ENCODE data around the gene PRELID2.
"Not testable (repeated sequence)": the region's sequence is repeated elsewhere in the genome, so short reads cannot be mapped to it uniquely, and the experiment has no call there.

Gene PRELID2

DNA sequence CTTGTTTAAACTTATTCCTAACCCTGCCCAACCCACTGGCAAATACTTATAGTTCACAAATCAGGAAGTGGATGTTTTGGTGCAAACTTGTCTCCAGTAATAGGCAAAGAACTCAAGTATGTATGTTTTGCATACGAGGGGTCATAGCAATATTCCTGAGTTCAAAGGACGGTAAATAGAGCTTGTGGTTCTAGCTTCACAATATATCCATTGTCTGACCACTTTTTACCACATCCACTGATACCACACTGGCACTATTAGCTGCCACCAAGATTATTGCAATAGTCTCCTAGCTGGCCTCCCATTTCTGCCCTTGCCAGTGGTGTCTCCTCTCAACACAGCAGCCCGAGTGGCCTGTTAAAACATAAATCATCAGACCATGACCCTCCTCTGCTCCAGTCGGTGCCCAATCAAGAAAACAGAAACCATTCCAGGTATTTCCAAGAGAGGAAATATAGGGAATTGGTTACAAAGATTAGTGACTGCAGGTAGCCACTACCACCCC is 20.7 kb upstream of the PRELID2 start:
- H3K36me3 ChIP-seq (ENCODE audit: control insufficient read depth, insufficient read depth, low read length) = no peaks in the 10 kb centered on the region
- no peaks in the 10 kb centered on the region for H3K9me3 ChIP-seq (ENCODE audit: control insufficient read depth, insufficient read depth, low read length)
- H3K27me3 ChIP-seq (ENCODE audit: control insufficient read depth, insufficient read depth, low read length) = no peaks in the 10 kb centered on the region
- peak overlapping the region; percentile 71 for H3K9ac ChIP-seq (ENCODE audit: low read depth, low read length)
- H3K4me3 ChIP-seq (ENCODE audit: low read depth, low read length) = peak overlapping the region; percentile 60
- H3K4me1 ChIP-seq (ENCODE audit: control insufficient read depth, insufficient read depth, low read length) = no peaks in the 10 kb centered on the region

DNA sequence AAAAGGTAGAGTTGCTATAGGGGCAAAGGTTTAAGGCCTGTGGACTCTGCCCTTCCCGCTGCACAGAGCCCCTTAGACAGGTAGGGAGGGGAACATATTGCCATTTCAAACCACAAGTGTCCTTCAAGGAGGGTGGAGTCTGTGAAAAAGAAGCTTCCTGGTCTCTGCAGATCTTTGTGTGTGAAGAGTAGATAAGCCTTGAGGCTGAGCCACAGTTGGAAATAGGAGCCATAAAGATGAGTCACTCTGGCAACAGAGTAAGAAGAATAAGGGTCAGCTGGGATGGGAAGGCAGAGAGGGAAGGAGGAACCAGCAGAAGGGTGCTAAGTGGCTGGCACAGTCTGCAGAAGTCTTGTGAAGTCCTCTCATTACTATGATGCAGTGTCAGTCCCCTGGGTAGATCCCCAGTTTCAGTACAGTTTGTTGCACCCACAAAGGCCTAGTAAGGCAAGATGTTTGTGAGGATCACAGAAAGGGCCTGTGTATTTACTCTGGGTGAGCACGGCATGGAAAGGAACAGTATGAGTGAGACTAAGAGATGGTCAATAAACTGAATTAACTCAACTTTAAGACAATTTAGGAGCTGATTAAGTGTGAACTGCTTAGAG is 19.6 kb upstream of the PRELID2 start:
- Histone ChIP-seq H3K36me3 (ENCODE audit: control insufficient read depth, insufficient read depth, low read length) (no peaks in the 10 kb centered on the region), H3K4me3 (ENCODE audit: low read depth, low read length) (no peak overlapping the region), H3K9me3 (ENCODE audit: control insufficient read depth, insufficient read depth, low read length) (no peaks in the 10 kb centered on the region), H3K4me1 (ENCODE audit: control insufficient read depth, insufficient read depth, low read length) (no peaks in the 10 kb centered on the region), H3K9ac (ENCODE audit: low read depth, low read length) (no peak overlapping the region), H3K27me3 (ENCODE audit: control insufficient read depth, insufficient read depth, low read length) (no peaks in the 10 kb centered on the region)

GRCh38 chr5:145853781-145854376 is 18.7 kb upstream of the PRELID2 start:
- Histone ChIP-seq H3K9ac (ENCODE audit: low read depth, low read length) (no peak overlapping the region), H3K27me3 (ENCODE audit: control insufficient read depth, insufficient read depth, low read length) (no peaks in the 10 kb centered on the region), H3K4me3 (ENCODE audit: low read depth, low read length) (no peak overlapping the region), H3K4me1 (ENCODE audit: control insufficient read depth, insufficient read depth, low read length) (no peaks in the 10 kb centered on the region), H3K9me3 (ENCODE audit: control insufficient read depth, insufficient read depth, low read length) (no peaks in the 10 kb centered on the region), H3K36me3 (ENCODE audit: control insufficient read depth, insufficient read depth, low read length) (no peaks in the 10 kb centered on the region)

GRCh38 chr5:145852990-145853389 is 17.8 kb upstream of the PRELID2 start:
- Histone ChIP-seq H3K9me3 (ENCODE audit: control insufficient read depth, insufficient read depth, low read length) (no peaks in the 10 kb centered on the region), H3K36me3 (ENCODE audit: control insufficient read depth, insufficient read depth, low read length) (no peaks in the 10 kb centered on the region), H3K4me1 (ENCODE audit: control insufficient read depth, insufficient read depth, low read length) (no peaks in the 10 kb centered on the region), H3K9ac (ENCODE audit: low read depth, low read length) (no peak overlapping the region), H3K4me3 (ENCODE audit: low read depth, low read length) (no peak overlapping the region), H3K27me3 (ENCODE audit: control insufficient read depth, insufficient read depth, low read length) (no peaks in the 10 kb centered on the region)

DNA sequence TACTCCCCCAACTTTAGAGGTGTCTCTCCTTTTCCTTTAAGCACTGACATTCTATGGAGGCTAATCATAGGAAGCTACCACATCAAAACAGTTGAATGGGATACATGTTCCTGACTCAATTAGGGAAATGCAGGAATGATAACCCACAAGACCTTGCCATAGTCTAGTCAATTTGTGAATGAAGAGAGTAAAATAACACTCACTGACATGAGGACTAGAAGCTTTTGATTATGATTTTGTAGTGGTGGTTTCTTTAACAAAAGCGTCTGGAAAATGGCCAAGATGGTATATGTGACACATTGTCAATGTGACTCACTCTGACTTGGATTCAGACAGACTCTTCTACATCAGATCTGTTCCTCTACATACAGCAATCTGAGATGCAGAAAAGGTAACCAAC is 13.7 kb upstream of the PRELID2 start:
- no peaks in the 10 kb centered on the region for H3K4me1 ChIP-seq (ENCODE audit: control insufficient read depth, insufficient read depth, low read length)
- H3K9ac ChIP-seq (ENCODE audit: low read depth, low read length) = no peak overlapping the region
- H3K4me3 ChIP-seq (ENCODE audit: low read depth, low read length) = no peak overlapping the region
- no peaks in the 10 kb centered on the region for H3K9me3 ChIP-seq (ENCODE audit: control insufficient read depth, insufficient read depth, low read length)
- H3K36me3 ChIP-seq (ENCODE audit: control insufficient read depth, insufficient read depth, low read length) = no peaks in the 10 kb centered on the region
- no peaks in the 10 kb centered on the region for H3K27me3 ChIP-seq (ENCODE audit: control insufficient read depth, insufficient read depth, low read length)

- no peak overlapping the region for H3K9ac ChIP-seq (ENCODE audit: low read depth, low read length)
- H3K4me1 ChIP-seq (ENCODE audit: control insufficient read depth, insufficient read depth, low read length) = no peaks in the 10 kb centered on the region
- H3K9me3 ChIP-seq (ENCODE audit: control insufficient read depth, insufficient read depth, low read length) = no peaks in the 10 kb centered on the region
- no peak overlapping the region for H3K4me3 ChIP-seq (ENCODE audit: low read depth, low read length)
- no peaks in the 10 kb centered on the region for H3K27me3 ChIP-seq (ENCODE audit: control insufficient read depth, insufficient read depth, low read length)
- no peaks in the 10 kb centered on the region for H3K36me3 ChIP-seq (ENCODE audit: control insufficient read depth, insufficient read depth, low read length)
These were observed 12.7 kb upstream of the PRELID2 start for GRCh38 chr5:145847499-145848497.

DNA sequence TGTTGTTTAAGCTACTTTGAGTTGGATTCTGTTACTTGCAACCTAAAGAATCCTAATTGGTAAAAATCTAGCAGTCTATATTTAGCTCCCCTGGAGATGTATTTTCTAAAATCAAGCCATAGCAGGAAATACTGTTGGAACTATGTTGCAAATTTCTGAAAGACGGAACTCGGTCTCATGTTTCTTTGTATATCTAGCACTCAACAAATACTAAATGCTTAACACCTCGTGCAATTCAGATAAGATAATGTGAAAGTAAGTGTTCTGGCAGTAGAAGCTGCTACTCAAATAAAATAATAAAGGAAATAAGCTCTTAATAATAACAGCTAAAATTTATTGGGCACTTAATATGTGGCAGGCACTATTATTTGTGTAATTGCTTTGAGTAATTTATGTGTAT is 10.9 kb upstream of the PRELID2 start:
- Histone ChIP-seq H3K27me3 (ENCODE audit: control insufficient read depth, insufficient read depth, low read length) (no peaks in the 10 kb centered on the region), H3K9me3 (ENCODE audit: control insufficient read depth, insufficient read depth, low read length) (no peaks in the 10 kb centered on the region), H3K36me3 (ENCODE audit: control insufficient read depth, insufficient read depth, low read length) (no peaks in the 10 kb centered on the region), H3K4me1 (ENCODE audit: control insufficient read depth, insufficient read depth, low read length) (no peaks in the 10 kb centered on the region), H3K9ac (ENCODE audit: low read depth, low read length) (no peak overlapping the region), H3K4me3 (ENCODE audit: low read depth, low read length) (no peak overlapping the region)

DNA sequence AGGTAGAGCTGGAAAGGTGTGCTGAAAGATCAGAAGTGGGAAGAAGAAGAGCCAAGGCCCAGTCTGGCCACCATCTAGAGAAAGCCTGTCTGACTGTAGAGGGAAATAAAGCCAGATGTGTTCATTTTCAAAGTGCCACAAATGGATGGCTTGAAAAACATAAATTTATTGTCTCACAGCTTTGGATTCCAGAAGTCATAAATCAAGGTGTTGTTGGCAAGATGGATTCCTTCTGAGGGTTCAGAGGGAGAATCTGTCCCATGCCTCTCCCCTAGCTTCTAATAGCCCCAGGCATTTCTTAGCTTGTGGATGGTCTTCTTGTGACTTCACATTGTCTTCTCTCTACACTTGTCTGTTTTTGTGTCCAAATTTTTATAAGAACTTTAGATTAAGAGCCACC is 6.2 kb upstream of the PRELID2 start:
- Histone ChIP-seq H3K36me3 (ENCODE audit: control insufficient read depth, insufficient read depth, low read length) (no peaks in the 10 kb centered on the region), H3K4me3 (ENCODE audit: low read depth, low read length) (no peak overlapping the region), H3K27me3 (ENCODE audit: control insufficient read depth, insufficient read depth, low read length) (no peaks in the 10 kb centered on the region), H3K9ac (ENCODE audit: low read depth, low read length) (no peak overlapping the region), H3K9me3 (ENCODE audit: control insufficient read depth, insufficient read depth, low read length) (no peaks in the 10 kb centered on the region), H3K4me1 (ENCODE audit: control insufficient read depth, insufficient read depth, low read length) (no peaks in the 10 kb centered on the region)

- Histone ChIP-seq H3K9ac (ENCODE audit: low read depth, low read length) (no peak overlapping the region), H3K27me3 (ENCODE audit: control insufficient read depth, insufficient read depth, low read length) (peaks cover 7% of the 10 kb centered on the region), H3K4me1 (ENCODE audit: control insufficient read depth, insufficient read depth, low read length) (peaks cover 1% of the 10 kb centered on the region), H3K4me3 (ENCODE audit: low read depth, low read length) (no peak overlapping the region), H3K9me3 (ENCODE audit: control insufficient read depth, insufficient read depth, low read length) (no peaks in the 10 kb centered on the region), H3K36me3 (ENCODE audit: control insufficient read depth, insufficient read depth, low read length) (no peaks in the 10 kb centered on the region)
These were observed 5.5 kb upstream of the PRELID2 start for GRCh38 chr5:145840458-145841132.

DNA sequence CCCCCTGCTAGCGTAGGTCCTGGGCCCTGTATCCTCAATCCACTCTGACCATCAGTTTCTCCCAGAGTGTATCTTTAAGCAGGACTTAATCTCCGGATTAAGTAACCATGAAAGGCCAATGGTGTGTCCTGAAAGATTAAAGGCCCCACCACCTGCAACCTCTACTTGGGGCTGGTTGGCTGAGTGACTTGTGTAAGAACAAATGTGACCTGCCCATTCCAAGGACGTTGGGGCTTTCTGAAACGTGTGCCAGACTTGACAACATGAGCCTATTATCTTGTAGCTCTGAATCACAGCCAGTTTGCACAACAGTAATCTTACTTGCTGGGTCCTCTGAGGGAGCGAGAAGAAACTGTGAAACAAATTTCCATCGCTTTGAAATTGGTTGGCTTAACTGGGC is 3.1 kb upstream of the PRELID2 start:
- no peak overlapping the region for H3K4me3 ChIP-seq (ENCODE audit: low read depth, low read length)
- H3K9me3 ChIP-seq (ENCODE audit: control insufficient read depth, insufficient read depth, low read length) = no peaks in the 10 kb centered on the region
- H3K9ac ChIP-seq (ENCODE audit: low read depth, low read length) = no peak overlapping the region
- no peaks in the 10 kb centered on the region for H3K36me3 ChIP-seq (ENCODE audit: control insufficient read depth, insufficient read depth, low read length)
- peaks cover 2% of the 10 kb centered on the region for H3K4me1 ChIP-seq (ENCODE audit: control insufficient read depth, insufficient read depth, low read length)
- peaks cover 26% of the 10 kb centered on the region for H3K27me3 ChIP-seq (ENCODE audit: control insufficient read depth, insufficient read depth, low read length)

GRCh38 chr5:145836241-145836640 is 1.1 kb upstream of the PRELID2 start:
- H3K9me3 ChIP-seq (ENCODE audit: control insufficient read depth, insufficient read depth, low read length); H3K9ac ChIP-seq (ENCODE audit: low read depth, low read length); H3K36me3 ChIP-seq (ENCODE audit: control insufficient read depth, insufficient read depth, low read length); H3K4me1 ChIP-seq (ENCODE audit: control insufficient read depth, insufficient read depth, low read length): not testable (repeated sequence)
- peak overlapping the region; percentile 75 for H3K4me3 ChIP-seq (ENCODE audit: low read depth, low read length)
- peaks cover 26% of the 10 kb centered on the region for H3K27me3 ChIP-seq (ENCODE audit: control insufficient read depth, insufficient read depth, low read length)
